HG03139 (cell line): ENCODE results near the gene TGOLN2.
A peak's percentile ranks its signal among the peaks of the same experiment; 100 is the strongest.
"Not testable (repeated sequence)": the region's sequence is repeated elsewhere in the genome, so short reads cannot be mapped to it uniquely, and the experiment has no call there.

Source experiments
- ATAC-seq: cut with Tn5 transposase; IDR thresholded peaks from one replicate; pipeline ENCODE4 v1.9.1; 2021; ENCODE audit not compliant: unreplicated experiment

Gene TGOLN2

GRCh38 chr2:85327822-85328617 lies at the start of gene TGOLN2:
TSS of gene TGOLN2 (minus strand) at chr2:85327989. CDS start at chr2:85327962, 27 bp downstream.
- peak; percentile 85 for ATAC-seq

- ATAC-seq = no peak
Measured at GRCh38 chr2:85377083-85377482, 49.3 kb upstream of the TGOLN2 start.

GRCh38 chr2:85376291-85377065 lies 48.7 kb upstream of the TGOLN2 start:
- ATAC-seq = no peak

DNA sequence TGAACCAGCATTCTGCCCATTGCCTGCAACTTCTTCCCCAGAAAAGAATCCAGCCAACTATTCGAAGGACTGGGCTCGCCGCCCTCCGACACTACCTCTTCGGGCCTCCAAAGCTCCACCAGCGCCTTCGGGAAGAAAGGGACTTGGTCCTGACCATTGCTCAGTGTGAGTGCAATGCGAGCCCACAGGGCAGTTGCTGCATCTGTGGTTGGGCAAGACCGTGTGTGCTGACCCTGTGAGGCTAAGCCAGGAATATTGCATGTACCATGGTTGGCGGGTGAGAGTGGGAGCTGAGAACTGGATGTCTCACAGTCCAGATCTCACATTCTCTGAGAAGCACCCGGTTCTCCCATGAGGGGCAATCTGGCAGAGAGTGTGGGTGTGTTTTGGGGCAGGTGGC lies 43.3 kb upstream of the TGOLN2 start:
- no peak for ATAC-seq

DNA sequence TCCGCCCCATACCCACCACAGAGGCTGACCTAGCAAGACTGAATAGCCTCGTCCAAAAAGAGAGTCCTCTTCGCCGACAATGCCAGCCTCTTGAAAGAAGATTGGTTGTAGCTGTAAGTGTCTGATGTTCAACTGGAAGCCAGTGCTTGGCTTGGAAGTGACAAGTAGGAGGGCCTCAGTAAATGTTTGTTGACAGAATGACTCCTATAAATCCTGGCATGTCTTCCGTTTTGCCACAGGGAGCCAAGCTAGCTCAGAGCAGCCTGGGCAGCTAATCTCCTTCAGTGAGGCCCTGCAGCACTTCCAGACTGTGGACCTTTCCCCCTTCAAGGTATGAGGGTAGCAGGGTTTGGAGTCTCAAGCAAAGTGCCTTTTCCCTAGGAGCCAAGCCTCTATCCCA lies 41.7 kb upstream of the TGOLN2 start:
- no peak for ATAC-seq

GRCh38 chr2:85368921-85369320 lies 41.1 kb upstream of the TGOLN2 start:
- no peak for ATAC-seq

GRCh38 chr2:85367180-85367579 lies 39.4 kb upstream of the TGOLN2 start:
- no peak for ATAC-seq

GRCh38 chr2:85362653-85363387 lies 35.0 kb upstream of the TGOLN2 start:
- ATAC-seq = not testable (repeated sequence)

DNA sequence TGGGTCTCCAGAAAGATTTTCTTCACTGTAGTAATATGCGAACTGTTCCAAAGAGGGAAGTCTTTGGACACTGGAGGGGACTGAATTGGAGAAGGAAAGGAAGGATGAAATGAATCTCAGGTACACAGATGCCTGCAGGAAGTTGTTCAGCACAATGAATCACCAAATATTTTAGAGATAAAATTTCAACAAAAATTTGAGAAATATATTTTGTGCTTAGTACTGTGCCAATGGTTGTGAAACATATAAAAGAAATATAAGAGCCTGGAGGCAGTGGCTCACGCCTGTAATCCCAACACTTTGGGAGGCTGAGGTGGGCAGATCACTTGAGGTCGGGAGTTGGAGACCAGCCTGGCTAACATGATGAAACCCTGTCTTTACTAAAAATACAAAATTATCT lies 29.9 kb upstream of the TGOLN2 start:
- no peak for ATAC-seq

GRCh38 chr2:85356186-85356585 lies 28.4 kb upstream of the TGOLN2 start:
- ATAC-seq = no peak

- ATAC-seq = no peak
Measured at GRCh38 chr2:85355521-85355920, 27.7 kb upstream of the TGOLN2 start.

GRCh38 chr2:85355073-85355410 lies 27.3 kb upstream of the TGOLN2 start:
- ATAC-seq = no peak

DNA sequence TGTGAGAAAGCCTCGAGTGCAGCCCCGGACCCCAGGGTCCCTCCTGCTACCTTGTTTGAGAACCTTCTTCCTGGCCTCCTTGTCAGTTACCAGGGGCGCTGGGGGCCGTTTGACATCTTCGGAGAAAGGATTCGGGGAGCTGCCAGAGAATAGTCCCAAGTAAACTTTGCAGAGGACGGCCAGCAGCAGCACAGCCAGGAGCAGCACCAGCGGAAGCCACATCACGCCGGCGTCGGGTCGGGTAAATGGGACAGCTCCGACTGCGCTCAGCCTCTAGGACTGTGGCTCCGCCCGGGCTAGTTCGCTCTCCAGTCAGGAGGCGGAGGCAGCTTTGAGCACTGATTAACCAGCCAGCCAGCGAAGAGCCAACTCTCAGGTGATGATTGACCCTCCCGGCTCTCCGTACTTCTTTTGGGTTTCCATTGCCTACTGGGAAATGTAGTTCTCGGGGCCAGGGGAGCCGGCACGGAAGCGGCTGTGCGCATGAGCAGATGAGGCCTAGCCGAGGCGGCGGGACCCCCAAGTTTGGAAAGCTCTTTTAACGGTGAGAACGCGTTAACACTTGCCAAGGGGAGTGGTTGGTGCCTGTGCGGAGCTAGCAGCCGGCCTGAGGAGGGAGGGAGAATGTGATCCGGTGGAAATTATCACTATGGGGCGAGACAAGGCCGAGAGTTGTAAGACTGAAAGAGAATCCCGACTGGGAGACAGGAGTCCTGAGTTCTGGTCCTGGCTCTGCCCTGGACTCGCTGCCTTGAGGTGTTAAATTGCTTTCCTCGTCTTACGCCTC lies 26.7 kb upstream of the TGOLN2 start, which contains the start of the genes ELMOD3 and RETSAT:
ELMOD3 (plus strand) TSS at position 484 of the 787 bp plus-strand sequence. CDS start 2,430 bp downstream, outside the sequence.
RETSAT (minus strand) TSS at position 243 of the 787 bp plus-strand sequence; CDS start at position 222, 21 bp downstream.
- ATAC-seq = peak; percentile 94

DNA sequence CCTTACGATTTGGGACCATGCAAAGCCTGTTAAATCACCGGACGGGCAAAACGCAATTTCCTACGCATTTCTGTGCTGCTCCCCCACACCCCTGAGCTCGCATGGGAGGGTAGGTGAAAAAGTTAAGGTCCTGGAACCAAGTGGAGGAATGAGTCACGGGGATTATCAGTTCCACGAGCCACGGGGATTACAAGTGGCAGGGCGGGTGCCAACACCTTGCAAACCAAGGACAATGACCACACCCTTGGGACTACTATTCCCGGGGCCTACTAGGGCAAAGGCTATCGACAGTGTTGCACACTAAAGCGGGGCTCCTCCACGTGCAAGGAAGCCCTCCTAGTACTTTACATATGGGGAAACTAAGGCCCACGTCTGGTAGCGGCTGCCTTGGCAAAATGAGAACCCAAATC lies 26.1 kb upstream of the TGOLN2 start:
- ATAC-seq = no peak

DNA sequence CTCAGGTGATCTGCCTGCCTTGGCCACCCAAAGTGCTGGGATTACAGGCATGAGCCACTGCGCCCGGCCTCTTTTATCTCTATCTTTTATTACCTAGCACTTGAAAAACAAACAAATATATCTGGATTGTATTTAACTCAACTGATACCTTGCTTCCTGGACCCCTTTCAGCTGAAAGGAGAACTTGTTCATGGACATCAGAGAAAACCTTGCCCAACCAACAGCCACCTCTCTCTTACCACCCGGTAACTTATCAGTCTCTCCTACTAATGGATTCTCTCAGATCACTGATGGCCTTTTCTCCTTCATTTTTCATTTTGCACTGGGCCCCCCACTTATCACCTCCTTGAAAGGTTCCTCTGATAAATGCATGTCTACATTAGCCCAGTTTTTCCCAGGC lies 19.8 kb upstream of the TGOLN2 start:
- ATAC-seq = no peak

DNA sequence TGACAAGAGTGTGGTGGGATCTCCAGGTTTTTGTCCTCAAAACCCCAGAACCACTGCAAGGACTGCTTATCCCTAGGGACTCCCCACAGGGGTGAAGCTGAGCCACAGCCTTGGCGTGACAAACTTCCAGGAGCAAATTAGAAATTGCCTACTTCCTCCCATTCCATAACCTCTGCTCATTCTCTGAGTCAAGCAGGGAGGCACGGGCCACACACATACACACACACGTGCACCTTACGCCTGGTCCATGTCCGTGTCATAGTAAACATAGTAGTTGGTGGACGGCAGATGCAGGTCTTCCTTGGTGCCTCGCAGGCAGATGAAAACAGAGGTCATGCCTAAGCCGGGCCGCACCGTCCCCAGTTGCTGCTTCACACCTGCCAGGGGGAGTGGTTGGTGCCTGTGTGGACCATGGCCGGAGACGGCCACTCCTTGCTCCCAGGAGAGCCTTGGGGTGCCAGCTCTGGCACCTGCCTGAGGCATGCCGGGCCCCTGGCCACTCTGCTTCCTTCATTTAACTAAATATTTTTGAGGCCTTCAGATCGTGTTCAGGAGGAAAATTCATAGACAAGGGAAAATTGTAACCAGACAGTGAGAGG lies 16.7 kb upstream of the TGOLN2 start:
- no peak for ATAC-seq

- ATAC-seq = not testable (repeated sequence)
Measured at GRCh38 chr2:85343207-85343895, 15.6 kb upstream of the TGOLN2 start.

GRCh38 chr2:85342156-85342555 lies 14.4 kb upstream of the TGOLN2 start:
- no peak for ATAC-seq

GRCh38 chr2:85341269-85342029 lies 13.7 kb upstream of the TGOLN2 start:
- ATAC-seq = no peak
